ENCODE data around the gene CORO2B.
"Not testable (repeated sequence)": the region's sequence is repeated elsewhere in the genome, so short reads cannot be mapped to it uniquely, and the experiment has no call there.

The CORO2B gene

DNA sequence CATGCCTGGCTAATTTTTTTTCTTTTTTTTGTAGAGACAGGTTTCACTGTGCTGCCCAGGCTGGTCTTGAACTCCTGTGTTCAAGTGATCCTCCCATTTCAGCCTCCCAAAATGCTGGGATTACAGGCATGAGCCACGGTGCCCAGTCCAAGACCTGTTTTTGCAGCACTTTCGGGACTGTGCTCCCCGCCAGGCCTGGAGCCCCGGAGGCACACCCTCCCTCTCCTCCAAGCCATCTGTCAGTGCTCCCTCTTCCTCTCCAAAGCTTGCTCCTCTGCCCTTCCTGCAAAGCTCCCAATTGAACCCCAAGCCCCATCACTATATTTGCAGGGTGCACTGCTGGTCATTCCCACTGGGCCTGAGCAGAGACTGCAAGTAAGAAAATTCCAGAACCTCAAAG lies 98.1 kb downstream of the CORO2B start:
- DNase-seq: no peak

DNA sequence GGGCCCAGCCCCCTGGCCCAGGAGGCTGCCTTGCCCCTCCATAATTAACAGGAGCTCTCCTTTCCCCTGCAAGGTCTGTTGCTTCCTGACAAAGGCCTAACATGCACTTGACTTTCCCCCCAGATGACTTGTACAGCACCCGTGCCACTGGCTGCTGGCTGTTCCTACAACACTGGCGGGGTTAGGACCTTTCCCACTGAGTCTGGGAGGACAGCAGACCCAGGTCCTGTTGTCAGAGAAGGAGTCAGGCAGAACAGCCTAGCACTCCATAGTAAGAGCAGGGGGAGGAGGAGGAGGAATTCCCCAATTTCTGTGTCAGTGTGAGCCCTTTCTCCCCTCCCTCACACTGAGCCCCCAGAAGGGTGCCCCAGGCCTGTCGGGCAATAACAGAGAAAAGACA lies 99.2 kb downstream of the CORO2B start:
- DNase-seq: no peak

DNA sequence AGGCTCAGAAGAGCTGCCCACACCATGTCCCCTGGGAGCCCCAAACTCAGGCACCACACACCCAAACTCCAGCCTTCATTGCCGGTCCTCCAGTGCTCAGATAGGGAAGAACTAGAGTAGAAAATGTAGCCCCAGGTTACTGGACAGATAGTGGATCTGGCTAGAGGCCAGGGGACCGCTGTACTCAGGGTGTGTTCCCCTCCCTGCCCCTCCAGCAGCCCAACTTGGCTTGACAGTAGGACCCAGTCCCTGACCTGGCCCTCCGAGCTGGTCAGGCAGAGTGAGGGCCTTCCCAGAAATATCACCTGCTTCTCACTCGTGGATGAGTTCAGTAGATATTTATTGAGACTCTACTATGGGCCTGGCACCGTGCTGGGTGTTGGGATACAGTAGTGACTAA lies 100.0 kb downstream of the CORO2B start:
- no peak for DNase-seq

DNA sequence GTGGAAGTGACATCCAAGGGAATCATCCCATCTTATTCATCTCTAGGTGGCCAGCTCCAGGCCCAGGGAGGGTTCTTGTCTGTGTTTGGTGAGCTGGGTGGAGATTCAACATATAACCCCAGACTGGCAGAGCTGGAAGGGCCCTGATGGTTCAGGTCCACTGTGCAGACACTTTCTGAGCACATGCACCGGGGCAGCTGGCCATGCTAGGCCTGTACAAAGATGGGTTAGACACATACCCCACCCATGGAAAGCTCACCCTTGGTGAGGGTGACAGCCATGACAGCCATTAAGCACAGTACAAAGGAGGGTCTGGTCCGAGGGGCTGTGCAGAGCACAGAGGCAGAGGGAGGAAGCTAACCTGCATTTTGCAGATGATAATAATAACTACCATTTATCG lies 100.4 kb downstream of the CORO2B start:
- DNase-seq: no peak

DNA sequence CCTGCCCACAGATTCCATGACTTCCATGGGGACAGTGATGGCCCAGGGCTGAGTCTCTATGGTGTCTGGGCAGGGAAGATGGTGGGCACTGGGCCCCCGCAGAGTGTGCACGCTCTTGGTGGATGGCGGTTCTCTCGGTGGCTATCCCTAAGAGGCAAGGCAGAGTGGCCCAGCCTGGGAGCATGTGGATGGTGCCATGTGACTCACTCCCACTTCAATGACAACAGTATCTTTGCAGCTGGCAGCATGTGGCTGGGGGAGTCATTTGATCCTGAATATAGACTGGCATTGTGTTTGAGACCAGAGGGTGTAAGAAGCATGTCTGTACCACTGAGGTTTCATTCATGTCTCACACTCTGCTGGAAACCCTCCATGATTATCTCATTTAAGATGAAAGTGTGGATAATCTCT lies 101.2 kb downstream of the CORO2B start:
- DNase-seq: no peak

DNA sequence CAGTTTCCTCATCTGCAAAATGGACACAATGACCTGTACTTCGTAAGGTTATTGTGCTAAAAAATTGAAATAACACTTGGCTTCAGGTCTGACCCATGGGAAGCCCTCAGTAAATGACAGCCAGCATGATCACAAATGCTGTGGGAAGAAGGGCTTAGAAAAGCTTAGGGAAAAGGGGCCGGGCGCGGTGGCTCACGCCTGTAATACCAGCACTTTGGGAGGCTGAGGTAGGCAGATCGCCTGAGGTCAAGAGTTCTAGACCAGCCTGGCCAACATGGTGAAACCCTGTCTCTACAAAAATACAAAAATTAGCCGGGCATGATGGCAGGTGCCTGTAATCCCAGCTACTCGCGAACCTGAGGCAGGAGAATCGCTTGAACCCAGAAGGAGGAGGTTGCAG lies 102.0 kb downstream of the CORO2B start:
- DNase-seq: not testable (repeated sequence)

DNA sequence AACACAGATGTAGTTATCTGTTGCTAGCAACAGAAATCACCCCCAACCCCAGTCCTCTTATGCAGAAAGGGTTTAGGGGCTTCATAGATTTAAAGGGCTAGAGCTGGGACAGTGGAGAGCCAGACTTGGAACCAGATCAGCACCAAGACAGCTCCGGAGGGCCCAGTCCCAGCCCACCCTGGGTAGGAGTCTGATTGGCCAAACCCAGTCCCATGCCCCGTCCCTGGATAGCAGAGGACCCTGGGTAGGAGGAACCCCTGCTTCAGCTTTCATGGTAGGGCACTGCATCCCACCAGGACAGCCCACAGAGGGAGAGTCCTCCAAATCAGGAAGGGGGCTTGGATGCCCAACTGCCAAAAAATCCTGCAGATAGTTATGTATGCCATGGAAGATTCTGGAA lies 103.0 kb downstream of the CORO2B start:
- no peak for DNase-seq

DNA sequence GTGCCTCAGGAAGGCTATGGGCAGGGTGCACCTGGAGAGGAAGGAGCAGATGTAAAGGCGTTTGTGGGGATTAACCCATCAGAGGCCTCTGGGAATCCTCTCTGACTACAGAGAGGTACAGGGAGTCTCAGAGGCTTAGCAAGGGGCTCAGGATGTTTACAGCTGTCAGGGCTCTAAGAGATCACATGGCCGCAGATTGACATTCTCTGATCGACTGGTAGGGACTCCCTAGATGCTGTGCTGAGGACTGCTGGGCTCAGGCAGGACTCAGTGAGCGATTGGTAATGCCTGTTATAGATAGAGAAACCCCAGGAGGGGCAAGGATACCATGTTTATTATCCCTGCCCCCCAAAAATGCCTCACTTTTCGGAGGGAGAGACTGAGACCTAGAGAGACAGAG lies 103.5 kb downstream of the CORO2B start:
- DNase-seq: no peak

DNA sequence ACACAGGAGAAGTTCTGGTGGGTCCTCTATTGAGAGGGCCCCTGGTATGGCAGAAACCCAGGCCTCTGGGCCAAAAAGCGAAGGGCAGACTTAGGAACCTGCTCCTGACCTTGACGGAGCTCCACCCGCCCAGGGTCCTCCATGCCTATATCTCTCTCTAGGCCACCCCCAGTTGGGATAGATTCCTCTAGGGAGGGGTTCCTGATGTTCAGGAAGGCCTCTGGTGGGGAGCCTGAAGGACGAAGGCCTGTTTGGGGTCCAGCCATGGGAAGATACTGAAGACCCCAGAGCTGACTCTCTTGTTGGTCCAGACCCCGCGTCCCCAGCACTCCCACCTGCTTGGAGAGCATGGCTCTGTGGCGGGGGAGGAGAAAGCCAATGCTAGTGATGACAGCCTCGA lies 104.2 kb downstream of the CORO2B start:
- DNase-seq: no peak

DNA sequence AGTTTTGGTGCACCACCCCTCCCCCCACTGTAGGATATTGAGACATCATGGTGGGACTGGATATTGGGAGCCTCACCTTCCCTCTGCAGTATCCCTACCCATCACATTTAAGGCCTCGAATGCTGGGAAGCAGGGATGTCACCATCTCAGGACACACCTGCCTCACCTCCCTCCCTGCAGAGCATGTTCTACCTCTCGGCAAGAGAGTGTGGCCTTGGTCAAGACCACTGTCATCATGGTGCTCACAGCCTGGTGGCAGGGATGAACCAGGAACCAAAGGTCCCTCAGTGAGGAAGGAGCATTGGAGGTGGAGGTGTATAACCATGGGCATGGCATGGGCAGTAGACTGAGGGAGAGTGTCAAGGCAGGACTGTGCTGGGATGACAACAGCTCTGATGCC lies 104.8 kb downstream of the CORO2B start:
- no peak for DNase-seq

DNA sequence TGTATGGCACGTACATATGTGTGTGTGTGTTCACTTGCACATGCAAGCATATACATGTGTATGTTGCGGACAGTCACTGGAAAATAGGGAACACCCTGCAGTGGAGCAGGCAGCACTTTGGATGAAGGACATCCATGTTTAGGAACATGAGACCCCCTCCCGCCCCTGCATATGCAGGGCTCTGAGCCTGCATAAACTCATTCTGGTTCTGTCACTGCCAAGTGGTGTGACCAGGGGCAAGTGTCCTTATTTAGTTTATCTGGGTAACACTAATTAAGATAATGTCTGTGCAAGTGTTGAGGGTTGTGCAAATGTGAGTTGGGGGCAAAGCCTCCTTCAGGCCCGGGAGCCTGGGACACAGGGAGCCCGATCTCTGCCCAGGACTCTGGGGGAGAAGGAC lies 105.7 kb downstream of the CORO2B start:
- DNase-seq: no peak

DNA sequence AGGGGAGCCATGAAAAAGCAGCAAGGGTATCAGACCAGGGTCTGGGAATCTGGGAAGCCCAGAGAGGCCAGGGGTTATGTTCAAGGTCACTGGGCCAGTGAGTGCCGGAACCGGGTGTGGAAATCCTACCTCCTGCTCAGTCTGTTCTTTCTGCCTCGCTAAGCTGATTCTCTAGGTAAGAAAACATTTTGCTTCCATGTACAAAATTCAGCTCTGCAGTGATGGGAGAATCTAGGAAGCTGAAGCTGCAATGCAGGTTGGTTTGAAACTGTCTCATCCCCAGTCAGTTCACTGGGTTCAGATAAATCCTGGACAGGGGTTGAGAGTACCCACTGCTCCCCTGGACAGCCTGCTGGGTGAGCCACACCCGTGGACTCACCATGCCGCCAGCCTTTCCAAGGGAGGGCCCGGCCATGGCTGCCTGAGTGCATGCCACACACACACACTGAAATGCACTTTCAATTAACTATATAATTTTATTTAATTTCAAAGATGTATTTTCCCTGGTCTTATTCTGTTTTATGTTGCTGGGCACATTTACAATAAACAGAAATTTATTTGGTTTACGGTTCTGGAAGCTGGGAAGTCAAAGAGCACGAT lies 108.4 kb downstream of the CORO2B start:
- DNase-seq: no peak

DNA sequence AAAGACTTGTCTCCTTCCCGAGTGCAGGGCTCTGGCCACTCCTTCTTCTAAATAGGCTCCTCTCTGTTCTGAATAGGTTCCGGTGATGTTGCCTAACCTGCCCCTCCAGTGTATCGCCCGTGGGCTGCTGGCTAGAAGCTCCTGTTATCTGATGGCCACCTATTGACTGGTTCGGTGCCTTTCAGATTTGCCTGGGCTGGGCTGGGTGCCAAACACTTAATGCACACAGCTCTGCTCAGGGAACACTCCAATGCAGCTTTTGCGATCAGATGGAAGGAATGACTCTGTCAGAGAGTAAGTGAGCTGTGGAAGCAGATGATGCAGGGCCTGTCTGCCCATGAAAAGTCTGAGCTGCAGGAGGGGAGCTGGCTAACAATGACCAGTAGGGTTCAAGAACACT lies 112.9 kb downstream of the CORO2B start:
- no peak for DNase-seq

DNA sequence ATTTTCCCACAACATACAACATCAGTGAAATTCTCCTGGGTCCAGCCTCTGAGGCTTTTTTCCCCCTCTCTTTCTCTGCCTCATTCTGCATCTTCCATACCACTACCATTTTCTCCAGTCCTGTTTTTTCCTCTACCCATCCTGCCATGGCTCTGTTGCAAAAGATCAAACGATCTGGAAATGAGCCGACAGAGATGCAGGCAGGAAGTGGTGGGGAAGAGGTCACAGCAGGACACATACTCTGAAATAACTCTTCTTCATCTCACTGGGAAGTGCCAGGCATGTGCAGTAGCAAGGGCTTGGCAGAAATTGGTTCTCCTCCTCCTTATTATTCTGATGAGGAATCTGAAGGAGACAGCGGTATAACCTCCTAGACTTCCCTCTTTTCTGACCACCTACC lies 114.3 kb downstream of the CORO2B start:
- DNase-seq: peak; percentile 49

DNA sequence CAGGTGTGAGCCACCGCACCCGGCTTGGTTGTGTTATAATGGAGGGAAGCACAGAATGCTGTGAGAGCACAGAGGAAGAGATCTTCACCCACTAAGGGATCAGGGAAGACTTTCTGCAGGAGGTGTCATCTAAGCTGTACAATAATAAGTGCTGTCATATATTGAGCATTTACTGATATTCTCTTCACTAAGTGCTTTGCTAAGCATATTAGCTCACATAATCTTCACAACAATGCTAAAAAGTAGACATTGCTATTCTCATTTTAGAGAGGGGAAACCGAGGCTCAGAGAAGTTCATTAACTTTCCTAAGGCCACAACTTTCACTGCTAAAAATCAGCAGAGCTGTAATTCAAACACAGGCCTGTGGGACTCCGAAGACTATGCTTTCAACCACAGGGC lies 115.3 kb downstream of the CORO2B start:
- DNase-seq: no peak

DNA sequence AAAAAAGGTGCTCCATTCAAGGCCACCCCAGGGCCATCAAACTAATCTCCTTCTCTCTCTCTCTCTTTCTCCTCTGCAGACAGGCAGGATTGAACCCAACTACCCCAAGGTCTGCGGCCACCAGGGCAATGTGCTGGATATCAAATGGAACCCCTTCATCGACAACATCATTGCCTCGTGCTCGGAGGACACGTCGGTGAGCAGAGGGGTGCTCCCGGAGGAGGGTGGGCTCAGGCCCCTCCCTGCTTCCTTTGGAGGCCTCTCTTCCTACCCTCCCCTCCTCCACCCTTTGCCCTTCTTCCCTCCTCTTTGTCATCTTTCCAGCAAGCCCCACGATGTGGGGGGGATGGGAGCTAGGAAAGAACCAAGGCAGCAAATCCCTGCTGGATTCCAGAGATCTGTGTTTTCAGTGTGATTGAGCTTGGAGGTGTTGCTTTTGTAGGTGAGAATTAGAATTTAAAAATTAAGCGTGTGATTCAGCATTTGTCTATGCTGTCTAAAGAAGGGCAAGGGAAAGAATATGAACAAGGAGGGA lies 116.3 kb downstream of the CORO2B start:
- no peak for DNase-seq

DNA sequence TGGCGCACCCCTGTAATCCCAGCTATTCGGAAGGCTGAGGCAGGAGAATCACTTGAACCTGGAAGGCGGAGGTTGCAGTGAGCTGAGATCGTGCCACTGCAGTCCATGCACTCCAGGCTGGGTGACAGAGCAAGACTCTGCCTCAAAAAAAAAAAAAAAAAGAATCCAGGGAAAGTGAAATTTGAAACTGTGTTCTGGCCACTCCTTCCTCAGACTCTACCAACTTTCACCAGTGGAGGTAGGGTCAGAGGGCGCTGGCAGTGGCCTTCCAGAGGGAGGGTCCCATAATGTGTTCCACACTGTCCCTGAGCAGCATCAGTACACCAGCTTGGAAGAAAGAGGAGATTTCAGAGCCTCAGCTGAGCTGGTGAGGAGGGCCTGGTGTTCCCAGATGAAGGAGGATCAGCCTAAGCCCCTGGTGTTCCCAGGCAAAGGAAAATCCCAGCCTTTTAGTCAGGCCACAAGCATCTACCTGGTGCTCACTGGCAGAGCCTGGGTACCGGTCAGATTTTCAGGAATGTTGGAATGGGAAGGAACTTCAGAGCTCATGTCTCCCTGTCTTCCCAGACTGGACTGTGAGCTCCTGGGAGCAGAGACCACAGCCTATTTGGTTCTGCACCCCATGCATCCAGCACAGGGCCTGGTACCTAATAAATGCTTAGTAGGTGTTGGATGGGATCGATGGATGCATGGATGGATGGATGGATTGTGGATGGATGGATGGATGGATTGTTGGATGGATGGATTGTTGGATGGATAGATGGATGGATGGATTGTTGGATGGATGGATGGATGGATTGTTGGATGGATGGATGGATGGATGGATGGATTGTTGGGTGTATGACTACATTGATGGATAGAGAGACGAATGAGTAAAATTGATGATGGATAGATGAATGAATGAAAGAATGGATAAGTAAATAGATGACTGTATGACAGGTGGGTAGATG lies 117.9 kb downstream of the CORO2B start:
- DNase-seq: peak; percentile 38

DNA sequence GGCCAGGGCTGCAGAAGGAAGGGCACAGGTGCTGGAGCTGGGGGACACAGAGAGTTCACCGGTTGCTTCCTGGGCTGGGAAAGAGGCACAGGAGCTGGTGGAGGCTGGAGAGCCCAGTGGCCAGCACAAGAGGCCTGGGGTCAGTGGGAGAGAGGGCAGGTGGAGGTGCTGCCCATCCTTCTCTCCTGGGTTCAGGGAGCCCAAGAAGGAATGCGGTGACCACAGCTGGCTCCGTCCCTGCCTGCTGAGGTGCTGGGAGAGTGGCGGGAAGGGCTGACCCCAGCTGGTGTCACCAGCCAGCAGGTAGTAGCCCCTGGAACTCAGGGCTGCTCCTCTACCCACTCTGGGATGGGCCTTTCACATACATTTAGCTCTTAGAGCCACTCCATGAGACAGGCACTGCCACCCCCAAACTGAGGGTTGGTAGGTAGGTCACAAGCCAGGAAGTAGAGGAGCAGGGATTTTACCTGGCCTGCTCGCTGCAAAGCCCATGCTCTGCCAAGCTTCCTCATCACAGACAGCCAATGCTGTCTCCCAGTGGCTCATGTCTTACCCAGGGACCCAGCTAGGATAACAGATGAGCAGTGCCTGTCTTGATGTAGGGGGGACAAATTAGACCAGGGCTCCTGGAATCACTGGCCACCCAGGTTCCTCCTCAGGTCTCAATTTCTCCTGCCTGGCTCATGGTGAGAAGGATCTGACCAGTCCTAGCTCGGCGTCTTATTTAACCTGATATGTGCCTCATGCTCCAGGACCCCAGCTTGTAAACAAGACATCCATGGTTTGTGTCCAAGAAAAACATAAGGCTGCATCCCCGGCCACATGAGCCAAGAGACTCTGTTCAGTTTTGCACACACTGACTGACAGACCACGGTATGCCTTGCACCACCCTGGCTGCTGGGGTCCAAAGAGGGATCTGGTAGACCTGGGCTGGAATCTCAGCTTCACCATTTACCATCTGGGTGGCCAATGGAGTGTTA lies 119.2 kb downstream of the CORO2B start:
- no peak for DNase-seq

DNA sequence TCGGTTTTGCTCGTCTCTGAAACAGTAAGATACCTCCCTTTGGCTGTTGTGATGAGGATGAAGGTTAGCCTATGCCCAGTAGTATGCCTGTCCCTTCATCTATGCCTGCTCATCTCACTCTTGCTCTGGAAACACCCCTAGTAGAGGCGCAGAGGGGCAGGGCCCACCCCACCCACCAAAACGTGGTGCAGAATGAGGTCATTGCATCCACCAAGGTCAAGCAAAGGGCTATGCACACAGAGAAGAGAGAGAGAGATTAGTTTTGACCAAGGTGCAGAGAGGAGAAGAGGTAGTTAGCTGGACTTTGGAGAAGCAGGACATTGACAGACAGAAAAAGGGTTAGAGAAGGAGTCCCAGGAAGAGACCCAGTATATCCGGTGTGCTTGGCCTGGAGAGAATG lies 119.9 kb downstream of the CORO2B start:
- DNase-seq: no peak

DNA sequence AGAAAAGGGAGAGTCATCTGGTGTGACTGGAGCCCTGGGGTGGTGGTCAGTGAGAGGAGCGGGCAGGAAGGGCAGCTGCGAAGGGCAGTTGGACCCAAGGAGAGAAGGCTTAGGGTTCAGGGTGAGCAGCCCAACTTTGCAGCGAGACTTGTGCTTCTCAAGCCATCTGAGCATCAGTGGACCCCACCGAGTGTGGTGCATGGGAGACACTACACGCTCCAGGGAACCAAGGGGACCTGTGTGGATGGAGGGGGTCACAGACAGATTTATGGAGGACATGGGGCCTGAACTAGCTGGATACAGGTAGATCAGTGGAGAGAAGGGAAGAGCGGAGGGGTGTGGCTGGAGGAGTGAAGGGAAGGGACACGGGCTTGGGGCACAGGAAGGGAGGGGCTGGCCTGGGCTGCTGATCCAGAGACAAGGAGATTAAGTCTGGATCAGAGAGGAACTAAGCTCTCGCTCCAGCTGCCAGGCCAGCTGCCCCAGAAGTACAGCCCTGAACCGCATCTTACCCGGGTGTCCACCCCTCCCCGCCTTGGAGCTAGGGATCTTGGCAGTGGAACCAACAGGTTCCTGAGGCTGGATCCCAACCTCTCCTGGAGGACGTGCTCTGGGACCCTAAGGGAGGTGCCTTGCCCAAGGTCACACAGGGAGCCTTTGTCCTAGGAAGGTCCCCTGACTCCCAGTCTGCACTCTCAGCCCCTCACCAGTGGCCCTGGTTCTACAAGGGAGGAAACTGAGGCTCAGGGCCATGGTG lies 120.5 kb downstream of the CORO2B start:
- DNase-seq: no peak

DNA sequence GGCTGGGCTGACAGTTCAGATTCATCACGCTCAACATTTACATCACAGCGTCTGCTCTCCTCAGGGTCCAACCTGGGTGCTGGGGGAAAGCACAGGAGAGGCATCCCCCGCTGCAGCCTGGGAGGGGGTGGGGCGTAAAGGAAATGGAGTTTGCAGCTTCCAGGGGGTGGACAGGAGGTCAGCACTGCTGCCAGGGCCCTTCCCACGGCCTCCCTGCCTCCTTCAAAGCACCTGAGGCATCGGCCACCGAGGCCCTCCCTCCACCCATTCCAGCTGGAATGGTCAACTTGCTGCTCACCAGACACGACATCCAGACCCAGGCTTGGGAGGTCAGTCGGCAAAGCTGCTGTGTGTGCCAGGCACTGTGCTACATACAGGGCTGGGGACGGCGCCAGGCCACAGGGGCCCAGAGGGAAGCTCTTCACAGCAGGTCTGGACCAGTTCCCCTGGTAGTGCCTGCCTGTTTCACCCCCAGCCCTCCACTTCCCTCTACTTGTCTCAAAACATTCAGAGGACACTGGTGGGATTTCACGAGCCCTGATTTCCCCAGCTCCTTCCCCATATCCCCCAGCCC lies 121.2 kb downstream of the CORO2B start:
- no peak for DNase-seq
